Panc1 (cell line): Measurements from ENCODE around the gene NOTCH3. TPM values are rescaled to one million over a fixed set of nuclear protein-coding genes. Genes with fewer than 3 reads are reported as not detected.

Source experiments
- ATAC-seq: fragments of 200-7000 bp; cut with Tn5 transposase; 2 replicates; pipeline ENCODE4 v1.9.1; 2020; ENCODE audit warnings: mild to moderate bottlenecking, moderate library complexity
- BruUV-seq: library from RNA; stranded (reverse); fragments of 400-500 nt; replicated peaks from 2 replicates; lab custom pipeline; 2021; lab: Mats Ljungman, UMichigan
- CTCF ChIA-PET: fragments of 300-600 bp; sonication (Branson Sonifier 250); formaldehyde crosslinking; loops from one replicate; lab custom pipeline; 2022; ENCODE audit warnings: antibody characterized with exemption; lab: Charles Lee
- POLR2A ChIA-PET: fragments of 300-600 bp; sonication (Branson Sonifier 250); formaldehyde crosslinking; loops from one replicate; lab custom pipeline; 2022; ENCODE audit warnings: antibody characterized with exemption; lab: Charles Lee
- DNase-seq: peaks from one replicate; pipeline ENCODE4 v3.0.0-alpha.2; 2010; ENCODE audit warnings: low read depth, low spot score
- H3K27ac ChIP-seq: 2 replicates; pipeline ENCODE4 v1.5.1; 2011; ENCODE audit warnings: mild to moderate bottlenecking, low read length, inconsistent platforms
- H3K27me3 ChIP-seq: fragments of 200-500 bp; sonication (Bioruptor generic); 2 replicates; pipeline ENCODE4 v1.6.0; 2014; ENCODE audit warnings: low read length, inconsistent platforms; ENCODE audit not compliant: control insufficient read depth, insufficient read depth
- H3K36me3 ChIP-seq: fragments of 200-500 bp; sonication (Bioruptor generic); 2 replicates; pipeline ENCODE4 v1.5.1; 2014; ENCODE audit warnings: inconsistent platforms, mild to moderate bottlenecking, low read length, moderate library complexity; ENCODE audit not compliant: control insufficient read depth, insufficient read depth
- H3K4me1 ChIP-seq: 2 replicates; pipeline ENCODE4 v1.5.1; 2011; ENCODE audit warnings: inconsistent platforms, mild to moderate bottlenecking, low read length, moderate library complexity; ENCODE audit not compliant: control insufficient read depth, insufficient read depth
- H3K4me3 ChIP-seq, 2 experiments: 2 replicates each; pipeline ENCODE4 v1.5.1; 2011 to 2012; ENCODE audit warnings: low read depth in 2 of 2, low read length in 2 of 2, mild to moderate bottlenecking in 2 of 2, inconsistent platforms in 1 of 2, moderate library complexity in 1 of 2
- H3K9me3 ChIP-seq: fragments of 200-500 bp; sonication (Bioruptor generic); 2 replicates; pipeline ENCODE4 v1.5.1; 2014; ENCODE audit warnings: low read depth, mild to moderate bottlenecking, inconsistent platforms, low read length, moderate library complexity; ENCODE audit not compliant: control insufficient read depth, insufficient read depth
- POLR2AphosphoS5 ChIP-seq: IDR thresholded peaks from 2 replicates; pipeline ENCODE4 v1.6.1; 2012; ENCODE audit warnings: mild to moderate bottlenecking, low read depth, low read length, moderate library complexity
- SIN3A ChIP-seq: IDR thresholded peaks from 2 replicates; pipeline ENCODE4 v1.6.1; 2012; ENCODE audit warnings: low read depth, mild to moderate bottlenecking, low read length, moderate library complexity, borderline replicate concordance; ENCODE audit not compliant: insufficient read depth
- TCF7L2 ChIP-seq: IDR thresholded peaks from 2 replicates; pipeline ENCODE4 v1.6.1; 2011; ENCODE audit warnings: mild to moderate bottlenecking, low read depth, low read length, inconsistent platforms
- in situ Hi-C: cut with HindIII; loops from 2 replicates; pipeline ENCODE4 v1.10.0; 2016; ENCODE audit warnings: low sequenced_read_pairs, low pct_unique_long_range_greater_than_20kb
- intact Hi-C: fragments of 100-400 bp; cut with micrococcal nuclease; formaldehyde crosslinking; loops from one replicate; pipeline ENCODE4 v1.10.0; 2022; ENCODE audit not compliant: unreplicated experiment
- total RNA-seq: library from RNA; stranded (reverse); gene quantifications from one replicate; pipeline ENCODE4 v1.2.1, GENCODE V29; 2021; ENCODE audit not compliant: unreplicated experiment
- TF ChIP-seq, protein P1 (sequence below): fragments of 450-650 bp; IDR thresholded peaks from 2 replicates; pipeline ENCODE4 v1.5.1; 2017; ENCODE audit warnings: mild to moderate bottlenecking
- TF ChIP-seq, protein P2 (sequence below), 2 experiments: IDR thresholded peaks; 2 replicates each; pipeline ENCODE4 v1.6.1; 2011 to 2012; ENCODE audit warnings: low read depth in 2 of 2, control low read depth in 1 of 2, low read length in 1 of 2, mild to moderate bottlenecking in 1 of 2, moderate library complexity in 1 of 2; ENCODE audit not compliant: insufficient read depth in 1 of 2

The NOTCH3 gene
- total RNA-seq, 1 experiment from 2014 or later, result 5.3 TPM

DNA sequence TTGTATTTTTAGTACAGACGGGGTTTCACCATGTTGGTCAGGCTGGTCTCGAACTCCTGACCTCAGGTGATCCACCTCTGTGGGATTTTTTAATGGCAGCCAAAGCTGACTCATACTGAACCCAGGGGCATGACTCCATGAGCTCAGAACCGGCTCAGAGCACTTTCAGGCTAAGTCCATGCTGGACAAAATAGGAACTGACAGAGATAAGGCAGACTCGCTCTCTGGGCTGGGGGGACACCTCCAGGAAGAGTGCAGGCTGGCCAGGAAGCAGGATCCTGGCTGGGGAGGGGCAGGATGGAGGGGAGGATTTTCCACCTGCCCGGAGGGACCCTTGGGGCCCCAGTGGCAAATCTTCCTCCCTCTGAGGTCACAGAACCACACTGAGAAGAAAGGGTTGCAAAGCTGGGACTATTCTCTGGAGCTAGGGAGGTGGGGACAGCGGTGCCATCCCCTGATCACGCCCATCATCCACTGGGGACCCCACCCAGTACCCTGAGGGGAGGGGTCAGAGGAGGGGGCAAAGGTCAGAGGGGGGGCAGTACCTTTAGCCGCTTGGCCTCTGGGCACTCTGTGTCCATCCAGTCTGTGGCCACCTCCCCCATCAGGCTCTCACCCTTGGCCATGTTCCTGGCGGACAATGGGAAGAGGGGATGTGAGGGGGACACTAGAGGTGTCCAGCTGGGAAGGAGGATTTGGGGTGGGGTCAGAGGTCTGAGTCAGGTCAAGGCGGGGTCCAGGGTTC lies 31.1 kb downstream of the NOTCH3 start:
- in situ Hi-C loops (no loop called here), intact Hi-C loops (no loop called here)
- no peak for DNase-seq
- H3K36me3 ChIP-seq, result no peaks in the 10 kb centered on the region
- CTCF ChIA-PET, result interaction anchor here (0.6 kb wide), 1 partner anchor 14 kb away, joined by 6 read pairs; no protein-coding TSS in a partner anchor
- H3K27me3 ChIP-seq, result no peaks in the 10 kb centered on the region
- POLR2A ChIA-PET, result no interaction called here
- H3K4me1 ChIP-seq, result no peaks in the 10 kb centered on the region
- no TSS peak for BruUV-seq
- H3K27ac ChIP-seq, result no peak overlapping the region
- no peaks in the 10 kb centered on the region; the same call in 1 of the 2 replicates for H3K9me3 ChIP-seq
- H3K4me3 ChIP-seq, result no peak overlapping the region
- ATAC-seq, result no peak
- TF ChIP-seq TCF7L2 (no peak), POLR2AphosphoS5 (no peak), SIN3A (no peak)
- TF ChIP-seq, protein P1, sequence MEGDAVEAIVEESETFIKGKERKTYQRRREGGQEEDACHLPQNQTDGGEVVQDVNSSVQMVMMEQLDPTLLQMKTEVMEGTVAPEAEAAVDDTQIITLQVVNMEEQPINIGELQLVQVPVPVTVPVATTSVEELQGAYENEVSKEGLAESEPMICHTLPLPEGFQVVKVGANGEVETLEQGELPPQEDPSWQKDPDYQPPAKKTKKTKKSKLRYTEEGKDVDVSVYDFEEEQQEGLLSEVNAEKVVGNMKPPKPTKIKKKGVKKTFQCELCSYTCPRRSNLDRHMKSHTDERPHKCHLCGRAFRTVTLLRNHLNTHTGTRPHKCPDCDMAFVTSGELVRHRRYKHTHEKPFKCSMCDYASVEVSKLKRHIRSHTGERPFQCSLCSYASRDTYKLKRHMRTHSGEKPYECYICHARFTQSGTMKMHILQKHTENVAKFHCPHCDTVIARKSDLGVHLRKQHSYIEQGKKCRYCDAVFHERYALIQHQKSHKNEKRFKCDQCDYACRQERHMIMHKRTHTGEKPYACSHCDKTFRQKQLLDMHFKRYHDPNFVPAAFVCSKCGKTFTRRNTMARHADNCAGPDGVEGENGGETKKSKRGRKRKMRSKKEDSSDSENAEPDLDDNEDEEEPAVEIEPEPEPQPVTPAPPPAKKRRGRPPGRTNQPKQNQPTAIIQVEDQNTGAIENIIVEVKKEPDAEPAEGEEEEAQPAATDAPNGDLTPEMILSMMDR, result no peak
- TF ChIP-seq, protein P2, sequence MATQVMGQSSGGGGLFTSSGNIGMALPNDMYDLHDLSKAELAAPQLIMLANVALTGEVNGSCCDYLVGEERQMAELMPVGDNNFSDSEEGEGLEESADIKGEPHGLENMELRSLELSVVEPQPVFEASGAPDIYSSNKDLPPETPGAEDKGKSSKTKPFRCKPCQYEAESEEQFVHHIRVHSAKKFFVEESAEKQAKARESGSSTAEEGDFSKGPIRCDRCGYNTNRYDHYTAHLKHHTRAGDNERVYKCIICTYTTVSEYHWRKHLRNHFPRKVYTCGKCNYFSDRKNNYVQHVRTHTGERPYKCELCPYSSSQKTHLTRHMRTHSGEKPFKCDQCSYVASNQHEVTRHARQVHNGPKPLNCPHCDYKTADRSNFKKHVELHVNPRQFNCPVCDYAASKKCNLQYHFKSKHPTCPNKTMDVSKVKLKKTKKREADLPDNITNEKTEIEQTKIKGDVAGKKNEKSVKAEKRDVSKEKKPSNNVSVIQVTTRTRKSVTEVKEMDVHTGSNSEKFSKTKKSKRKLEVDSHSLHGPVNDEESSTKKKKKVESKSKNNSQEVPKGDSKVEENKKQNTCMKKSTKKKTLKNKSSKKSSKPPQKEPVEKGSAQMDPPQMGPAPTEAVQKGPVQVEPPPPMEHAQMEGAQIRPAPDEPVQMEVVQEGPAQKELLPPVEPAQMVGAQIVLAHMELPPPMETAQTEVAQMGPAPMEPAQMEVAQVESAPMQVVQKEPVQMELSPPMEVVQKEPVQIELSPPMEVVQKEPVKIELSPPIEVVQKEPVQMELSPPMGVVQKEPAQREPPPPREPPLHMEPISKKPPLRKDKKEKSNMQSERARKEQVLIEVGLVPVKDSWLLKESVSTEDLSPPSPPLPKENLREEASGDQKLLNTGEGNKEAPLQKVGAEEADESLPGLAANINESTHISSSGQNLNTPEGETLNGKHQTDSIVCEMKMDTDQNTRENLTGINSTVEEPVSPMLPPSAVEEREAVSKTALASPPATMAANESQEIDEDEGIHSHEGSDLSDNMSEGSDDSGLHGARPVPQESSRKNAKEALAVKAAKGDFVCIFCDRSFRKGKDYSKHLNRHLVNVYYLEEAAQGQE (IDR thresholded peaks at IDR 0.05; ENCODE audit: insufficient read depth in 1 of 2, low read depth in 2 of 2, low read length in 1 of 2), result no peak

DNA sequence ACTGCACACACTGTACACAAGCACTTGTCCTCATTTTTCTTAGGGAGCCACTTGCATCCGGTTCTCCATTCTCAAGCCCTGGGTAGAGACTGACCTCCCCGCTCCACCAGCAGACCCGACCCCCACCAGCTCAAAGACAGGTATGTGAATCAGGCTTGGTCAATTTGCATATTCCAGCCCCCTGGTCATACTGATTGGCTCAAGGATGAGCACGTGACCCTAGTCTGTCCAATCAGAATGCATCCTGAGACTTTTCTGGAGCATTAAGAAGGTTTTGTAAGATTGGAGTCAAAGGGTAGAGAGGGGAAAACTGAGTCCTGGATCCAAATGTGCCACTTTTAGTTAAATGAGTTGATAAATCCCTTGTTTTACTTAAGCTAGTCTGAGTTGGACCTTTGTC lies 34.1 kb downstream of the NOTCH3 start:
- ChIA-PET CTCF (interaction anchor here (0.6 kb wide), 1 partner anchor 8 kb away, joined by 3 read pairs; no protein-coding TSS in a partner anchor), POLR2A (no interaction called here)
- H3K4me3 ChIP-seq, result no peak overlapping the region
- no peak for DNase-seq
- no peak for ATAC-seq
- H3K27ac ChIP-seq, result no peak overlapping the region
- intact Hi-C loops (no loop called here), in situ Hi-C loops (no loop called here)
- TF ChIP-seq POLR2AphosphoS5 (no peak), TCF7L2 (no peak), SIN3A (no peak)
- TF ChIP-seq, protein P2 (IDR thresholded peaks at IDR 0.05; ENCODE audit: insufficient read depth in 1 of 2, low read depth in 2 of 2, low read length in 1 of 2), result no peak
- TF ChIP-seq, protein P1, result no peak
- H3K4me1 ChIP-seq, result no peaks in the 10 kb centered on the region
- H3K9me3 ChIP-seq, result no peaks in the 10 kb centered on the region; the same call in 1 of the 2 replicates
- no peaks in the 10 kb centered on the region for H3K36me3 ChIP-seq
- H3K27me3 ChIP-seq, result no peaks in the 10 kb centered on the region
- no TSS peak for BruUV-seq
